B cell (primary cell): ENCODE results near the gene PROM1.

Source experiments
- CTCF ChIP-seq: fragments of 200-600 bp; IDR thresholded peaks from one replicate; pipeline ENCODE4 v1.8.0; 2022; ENCODE audit warnings: antibody characterized with exemption, mild to moderate bottlenecking
- EZH2 ChIP-seq: IDR thresholded peaks from 2 replicates; pipeline ENCODE4 v1.6.1; 2012; ENCODE audit warnings: borderline replicate concordance, low read depth, mild to moderate bottlenecking, moderate library complexity, low read length; ENCODE audit not compliant: insufficient read depth, poor library complexity, severe bottlenecking

GRCh38 chr4:16037901-16038300 is 45.9 kb downstream of the PROM1 start:
- TF ChIP-seq EZH2 (no peak), CTCF (no peak)
